C4-2B (cell line): ENCODE data around the gene GPR32.
"Not testable (repeated sequence)": the region's sequence is repeated elsewhere in the genome, so short reads cannot be mapped to it uniquely, and the experiment has no call there.

Source experiments
- H3K27ac ChIP-seq: fragments of 450-650 bp; 2 replicates; pipeline ENCODE4 v1.5.1; 2017
- CTCF ChIP-seq: fragments of 450-650 bp; conservative IDR thresholded peaks from 2 replicates; pipeline ENCODE4 v1.5.1; 2017; ENCODE audit warnings: mild to moderate bottlenecking
- ZFX ChIP-seq: fragments of 450-650 bp; IDR thresholded peaks from 2 replicates; pipeline ENCODE4 v1.6.1; 2017

GPR32 gene

DNA sequence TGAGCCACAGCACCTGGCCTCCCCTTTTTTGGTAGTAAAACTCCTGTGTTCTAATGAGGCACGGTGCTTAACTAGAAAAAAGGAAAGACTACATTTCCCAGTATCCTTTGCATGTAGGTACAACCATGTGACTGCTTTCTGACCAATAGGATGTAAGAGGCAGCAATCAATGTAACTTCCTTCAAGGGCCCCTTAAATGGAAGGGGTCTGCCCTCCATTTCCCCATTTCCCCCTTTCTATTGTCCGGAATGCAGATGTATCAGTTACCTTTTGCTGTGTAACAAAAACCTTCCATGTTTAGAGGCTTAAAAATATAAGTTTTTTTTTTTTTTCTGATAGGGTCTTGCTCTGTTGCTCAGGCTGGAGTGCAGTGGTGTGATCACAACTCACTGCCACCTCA is 2.2 kb downstream of the GPR32 start:
- TF ChIP-seq CTCF (no peak), ZFX (no peak)
- no peak overlapping the region for H3K27ac ChIP-seq

DNA sequence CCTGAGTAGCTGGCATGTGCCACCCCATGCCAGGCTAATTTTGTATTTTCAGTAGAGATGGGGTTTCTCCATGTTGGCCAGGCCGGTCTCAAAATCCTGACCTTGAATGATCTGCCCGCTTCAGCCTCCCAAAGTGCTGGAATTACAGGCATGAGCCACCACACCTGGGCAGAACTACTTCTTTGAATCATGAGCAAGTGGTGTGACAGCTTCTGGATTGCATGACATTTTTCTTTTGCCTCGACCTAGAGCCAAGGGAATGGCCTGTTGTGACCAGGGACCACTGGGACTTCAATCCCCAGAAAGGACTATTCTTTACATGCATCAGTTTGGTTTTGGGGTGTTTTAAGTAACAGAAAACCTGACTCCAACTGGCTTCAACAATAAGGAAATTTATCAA is 2.6 kb downstream of the GPR32 start:
- not testable (repeated sequence) for H3K27ac ChIP-seq

DNA sequence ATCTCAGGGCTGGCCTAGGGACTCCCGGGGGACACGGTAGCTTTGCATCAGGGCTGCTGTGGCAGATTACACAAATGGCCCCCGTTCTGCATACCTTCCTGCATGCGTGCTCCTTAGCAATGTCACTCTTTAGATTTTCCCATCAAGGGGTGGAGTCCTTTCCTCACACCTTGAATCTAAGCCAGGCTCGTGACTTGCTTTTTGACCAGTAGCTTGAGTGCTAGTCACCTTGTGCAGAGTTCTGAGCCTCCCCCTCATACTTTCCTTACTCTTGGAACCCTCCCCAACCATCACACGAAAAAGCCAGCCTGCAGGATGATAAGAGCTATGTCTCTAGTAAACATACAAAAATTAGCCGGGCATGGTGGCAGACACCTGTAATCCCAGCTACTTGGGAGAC is 3.2 kb downstream of the GPR32 start:
- H3K27ac ChIP-seq: not testable (repeated sequence)

GRCh38 chr19:50776131-50776530 is 5.9 kb downstream of the GPR32 start:
- TF ChIP-seq ZFX (no peak), CTCF (no peak)
- H3K27ac ChIP-seq: no peak overlapping the region

GRCh38 chr19:50777261-50777660 is 7.0 kb downstream of the GPR32 start:
- TF ChIP-seq CTCF (no peak), ZFX (no peak)
- no peak overlapping the region for H3K27ac ChIP-seq

- H3K27ac ChIP-seq: no peak overlapping the region
- no peak for TF ChIP-seq CTCF
- TF ChIP-seq ZFX: no peak
Observed at GRCh38 chr19:50777830-50778303, 7.6 kb downstream of the GPR32 start.

DNA sequence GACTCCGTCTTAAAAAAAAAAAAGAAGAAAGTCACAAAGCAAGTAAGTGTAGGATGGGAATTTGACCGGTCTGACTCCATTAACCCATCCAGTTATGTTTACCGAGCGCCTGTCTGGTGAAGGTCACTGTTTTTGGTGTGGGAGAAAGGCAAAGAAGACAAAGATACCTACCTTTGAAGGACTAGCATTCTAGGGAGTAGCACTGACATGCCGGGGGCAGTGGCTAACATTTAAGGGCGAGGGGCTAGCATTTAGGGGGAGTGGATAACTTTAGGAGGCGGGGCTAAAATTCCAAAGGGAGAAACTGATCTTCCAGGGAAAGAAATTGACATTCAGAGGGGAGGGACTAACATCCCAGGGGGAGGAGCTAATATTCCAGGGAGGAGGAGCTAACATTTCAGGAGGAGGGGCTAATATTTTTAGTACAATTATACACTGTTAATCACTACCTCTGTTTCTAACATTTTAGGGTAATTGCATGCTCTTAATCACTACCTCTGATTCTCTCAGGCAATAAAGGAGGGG is 8.7 kb downstream of the GPR32 start:
- no peak overlapping the region for H3K27ac ChIP-seq
- TF ChIP-seq CTCF (no peak), ZFX (no peak)

DNA sequence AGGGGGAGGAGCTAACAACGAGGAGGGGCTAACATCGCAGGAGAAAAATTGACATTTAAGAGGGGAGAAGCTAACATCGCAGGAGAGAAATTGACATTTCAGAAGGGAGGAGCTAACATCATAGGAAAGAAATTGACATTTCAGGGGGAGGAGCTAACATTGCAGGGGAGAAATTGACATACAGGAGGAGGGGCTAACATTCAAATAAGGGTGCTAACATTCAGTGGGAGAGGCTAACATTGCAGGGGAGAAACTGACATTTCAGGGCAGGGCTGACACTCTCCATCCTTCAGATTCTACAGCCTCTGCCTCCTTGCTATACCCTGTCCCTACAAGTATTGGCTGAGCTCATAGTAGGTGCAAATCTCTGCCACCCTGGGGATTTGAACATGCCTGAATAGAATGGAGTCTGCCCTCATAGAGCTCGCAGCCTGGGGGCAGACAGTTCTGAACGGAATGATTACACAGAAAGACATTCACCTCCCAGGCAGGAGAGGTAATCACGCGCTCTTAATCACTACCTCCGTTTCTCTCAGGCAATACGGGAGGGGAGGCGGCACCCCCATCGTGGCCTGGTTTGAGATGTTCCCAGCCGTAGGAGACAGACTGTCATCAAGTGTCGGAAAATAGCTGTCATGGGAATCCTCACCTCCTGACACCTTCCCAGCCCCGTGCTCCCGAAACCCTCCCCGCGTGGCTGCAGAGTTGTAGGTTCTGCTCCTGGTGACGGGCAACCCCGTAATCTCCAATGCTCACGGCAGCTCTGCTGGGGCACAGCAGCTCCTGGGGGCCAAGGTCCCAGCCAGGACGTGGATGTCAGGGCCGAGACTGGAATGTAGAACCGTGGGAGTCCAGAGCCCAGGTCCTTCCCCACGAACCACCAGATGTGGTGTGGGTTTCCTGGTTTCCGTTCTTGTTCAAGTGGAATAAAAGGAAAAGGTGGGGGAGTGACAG is 9.5 kb downstream of the GPR32 start:
- H3K27ac ChIP-seq: no peak overlapping the region
- TF ChIP-seq CTCF (no peak), ZFX (no peak)
